ENCODE measurements around the gene CAMTA1.

DNA sequence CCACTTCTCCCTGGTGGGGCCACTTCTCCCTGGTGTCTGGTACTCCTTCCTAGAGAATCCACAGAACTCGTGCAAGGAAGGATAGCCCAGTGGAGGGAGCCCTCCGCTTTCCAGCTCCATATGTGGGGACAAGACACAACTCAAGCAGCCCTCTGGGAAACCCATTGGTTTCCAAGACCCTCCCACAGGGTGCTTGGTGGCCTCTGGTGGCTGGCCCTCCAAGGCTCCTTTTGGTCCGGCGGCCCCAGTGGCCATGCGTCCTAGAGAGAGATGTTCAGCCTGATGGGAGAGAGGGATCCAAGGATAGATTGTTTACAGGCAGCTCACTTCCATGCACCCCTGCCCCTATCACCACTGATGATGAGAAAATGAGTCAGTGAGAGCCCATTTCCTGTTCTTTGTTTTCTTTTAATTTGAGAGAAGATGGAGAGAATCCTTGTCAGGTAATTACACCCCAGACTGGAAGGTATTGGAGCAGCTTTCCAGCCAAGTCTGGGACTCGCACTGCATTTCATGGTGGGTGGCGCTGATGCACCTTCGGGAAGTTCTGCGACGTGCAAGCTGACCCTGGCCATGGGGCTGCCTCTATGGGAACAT, 499.7 kb downstream of the CAMTA1 start:
- no peak for TF ChIP-seq TCF4 (CRISPR knock-in tag; IDR thresholded peaks at IDR 0.05; ENCODE audit: borderline replicate concordance)
- no peak for TF ChIP-seq BACH2 (CRISPR knock-in tag; IDR thresholded peaks at IDR 0.05; ENCODE audit: borderline replicate concordance)
- TF ChIP-seq ZNF565 (CRISPR knock-in tag; conservative IDR thresholded peaks at IDR 0.05; ENCODE audit: low read depth) = no peak
- no peak for TF ChIP-seq ZFP3 (CRISPR knock-in tag; IDR thresholded peaks at IDR 0.05)
- TF ChIP-seq PATZ1 (CRISPR knock-in tag; IDR thresholded peaks at IDR 0.05; ENCODE audit: borderline replicate concordance) = no peak
- no peak for TF ChIP-seq ARNTL (CRISPR knock-in tag; IDR thresholded peaks at IDR 0.05; ENCODE audit: borderline replicate concordance, low read depth)
- TF ChIP-seq ESRRG (CRISPR knock-in tag; IDR thresholded peaks at IDR 0.05) = no peak
